AG04449 (cell line): ENCODE measurements around the gene LPAR3.

Experiments
- CTCF ChIA-PET: fragments of 350-600 bp; formaldehyde crosslinking; extraction: SDS; loops from one replicate; lab custom pipeline; 2021; ENCODE audit warnings: antibody characterized with exemption; lab: Yijun Ruan, JAX
- POLR2A ChIA-PET: fragments of 400-600, 350-600 bp; formaldehyde crosslinking; extraction: SDS; loops from one replicate; lab custom pipeline; 2020; ENCODE audit warnings: antibody characterized with exemption, inconsistent platforms; lab: Yijun Ruan, JAX
- DNase-seq: peaks from one replicate; pipeline ENCODE4 v3.0.0-alpha.2; 2010; ENCODE audit warnings: low read depth, low spot score
- H3K4me3 ChIP-seq: 2 replicates; pipeline ENCODE4 v1.5.1; 2011; ENCODE audit warnings: low read depth, mild to moderate bottlenecking, control low read depth, low read length
- CTCF ChIP-seq: IDR thresholded peaks from one replicate; pipeline ENCODE4 v1.5.1; 2011; ENCODE audit warnings: mild to moderate bottlenecking, moderate library complexity, low read length, control low read depth, inconsistent platforms; ENCODE audit not compliant: insufficient read depth; ENCODE audit errors: missing control alignments

The LPAR3 gene

GRCh38 chr1:84789014-84789413 is 104.0 kb downstream of the LPAR3 start:
- H3K4me3 ChIP-seq = no peak overlapping the region
- ChIA-PET POLR2A (no interaction called here), CTCF (interaction anchor here (1.2 to 9.0 kb wide), 5 partner anchors 9 to 149 kb away, joined by 3 to 57 read pairs (median 4); no protein-coding TSS in a partner anchor)
- DNase-seq = no peak
- TF ChIP-seq CTCF = no peak

- ChIA-PET CTCF (interaction anchor here (5.3 to 9.0 kb wide), 2 partner anchors 11 to 151 kb away, joined by 57 to 58 read pairs; no protein-coding TSS in a partner anchor), POLR2A (no interaction called here)
- DNase-seq = no peak
These were observed 107.6 kb downstream of the LPAR3 start for GRCh38 chr1:84785271-84786036.

DNA sequence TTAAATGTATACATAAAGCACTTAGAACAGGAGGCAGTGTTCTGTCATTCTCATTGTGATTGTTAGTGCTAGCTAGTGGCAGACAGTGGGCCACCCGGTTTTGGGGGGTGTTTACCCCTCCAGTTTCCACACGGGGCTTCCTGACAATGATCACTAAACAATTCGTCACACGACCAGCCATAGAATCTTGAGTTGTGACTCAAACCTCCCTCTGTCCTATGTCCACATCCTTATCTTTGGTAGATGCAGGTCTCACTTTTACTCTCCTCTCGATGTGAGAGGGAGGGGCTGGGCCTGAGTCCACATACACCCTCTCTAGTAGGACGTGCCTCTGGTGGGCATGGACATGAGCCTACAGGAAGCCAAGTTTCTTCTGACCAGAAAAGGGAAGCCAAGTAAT is 110.1 kb downstream of the LPAR3 start:
- H3K4me3 ChIP-seq = no peak overlapping the region
- POLR2A ChIA-PET = no interaction called here
- CTCF ChIA-PET = interaction anchor here (0.8 to 9.0 kb wide), 21 partner anchors 8 to 245 kb away, joined by 3 to 58 read pairs (median 5); no protein-coding TSS in a partner anchor
- DNase-seq = no peak
- no peak for TF ChIP-seq CTCF

More at GRCh38 chr1:84785271-84786036, 107.6 kb downstream of the LPAR3 start:
- TF ChIP-seq CTCF = no peak
- H3K4me3 ChIP-seq = no peak overlapping the region

GRCh38 chr1:84781946-84782771 is 110.8 kb downstream of the LPAR3 start:
- TF ChIP-seq CTCF = peak; percentile 77
- no peak for DNase-seq
- POLR2A ChIA-PET = no interaction called here
- CTCF ChIA-PET = interaction anchor here (0.6 to 9.0 kb wide), 24 partner anchors 8 to 245 kb away, joined by 3 to 58 read pairs (median 4); no protein-coding TSS in a partner anchor
- H3K4me3 ChIP-seq = no peak overlapping the region

DNA sequence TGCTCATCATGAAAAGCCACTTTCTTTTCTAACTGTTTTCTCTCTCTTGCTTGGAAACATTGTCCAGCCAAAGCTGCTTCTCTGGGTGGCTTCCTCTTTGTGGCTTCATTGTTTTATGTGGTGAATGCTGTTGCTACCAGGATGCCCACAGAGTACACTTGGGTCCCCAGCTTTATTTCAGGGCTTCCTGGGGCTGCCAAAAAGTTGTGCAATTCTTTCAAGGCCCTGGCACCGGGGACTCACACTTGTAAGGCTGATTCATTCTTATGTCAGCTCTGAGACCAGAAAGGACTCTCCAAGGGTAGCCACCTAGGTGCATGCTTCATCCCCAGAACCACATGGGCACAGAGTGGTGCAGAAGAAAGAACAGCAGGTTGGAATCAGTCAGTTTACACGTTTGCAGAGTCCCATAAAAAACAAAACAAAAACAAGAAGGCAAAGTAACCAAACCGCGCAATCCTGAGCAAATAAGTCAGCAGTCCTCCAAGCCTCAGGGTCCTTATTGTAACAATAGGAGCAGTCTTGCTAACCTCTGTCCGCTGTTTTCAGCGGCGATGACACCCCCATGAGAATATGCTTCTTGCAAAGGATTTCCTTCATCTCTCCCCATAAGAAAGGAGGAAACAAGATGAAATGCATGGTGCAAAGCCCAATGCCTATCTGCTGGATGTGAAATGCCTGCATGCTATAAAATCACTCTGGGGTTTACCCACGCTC is 112.8 kb downstream of the LPAR3 start:
- no peak for TF ChIP-seq CTCF
- CTCF ChIA-PET = interaction anchor here (0.7 to 9.7 kb wide), 4 partner anchors 9 to 337 kb away, joined by 3 to 118 read pairs (median 4); no protein-coding TSS in a partner anchor
- POLR2A ChIA-PET = no interaction called here
- DNase-seq = no peak
- H3K4me3 ChIP-seq = no peak overlapping the region
